Loucy (cell line): Measurements from ENCODE around the gene PHF12.

Source experiments
- H2AFZ ChIP-seq: fragments of 200-600 bp; sonication (generic); 2 replicates; pipeline ENCODE4 v1.6.0; 2016; ENCODE audit warnings: antibody characterized with exemption, mild to moderate bottlenecking, low read length, moderate library complexity
- H3F3A ChIP-seq: fragments of 200-600 bp; 2 replicates; pipeline ENCODE4 v1.6.0; 2016; ENCODE audit warnings: antibody characterized with exemption, low read depth, mild to moderate bottlenecking
- H3K27me3 ChIP-seq: fragments of 200-600 bp; sonication (generic); 2 replicates; pipeline ENCODE4 v1.6.1; 2014; ENCODE audit warnings: low read length, mild to moderate bottlenecking; ENCODE audit not compliant: insufficient read depth, poor library complexity, severe bottlenecking
- H3K36me3 ChIP-seq: fragments of 200-600 bp; sonication (generic); 2 replicates; pipeline ENCODE4 v1.6.1; 2016; ENCODE audit warnings: low read length; ENCODE audit not compliant: insufficient read depth
- H3K4me1 ChIP-seq: fragments of 200-600 bp; sonication (generic); 2 replicates; pipeline ENCODE4 v1.5.1; 2014; ENCODE audit warnings: low read length, mild to moderate bottlenecking; ENCODE audit not compliant: insufficient read depth, poor library complexity, severe bottlenecking
- H3K4me2 ChIP-seq: fragments of 200-600 bp; sonication (generic); 2 replicates; pipeline ENCODE4 v1.6.0; 2014; ENCODE audit warnings: antibody characterized with exemption, low read length, low read depth, mild to moderate bottlenecking; ENCODE audit not compliant: poor library complexity, severe bottlenecking
- H3K4me3 ChIP-seq: fragments of 200-600 bp; sonication (generic); 2 replicates; pipeline ENCODE4 v1.5.1; 2014; ENCODE audit warnings: low read length, mild to moderate bottlenecking, mixed read lengths; ENCODE audit not compliant: poor library complexity, severe bottlenecking
- H3K79me2 ChIP-seq: fragments of 200-600 bp; sonication (generic); 2 replicates; pipeline ENCODE4 v1.6.1; 2014; ENCODE audit warnings: low read length; ENCODE audit not compliant: insufficient read depth
- H3K9ac ChIP-seq: fragments of 200-600 bp; sonication (generic); 2 replicates; pipeline ENCODE4 v1.6.0; 2014; ENCODE audit warnings: mild to moderate bottlenecking, low read depth, low read length, moderate library complexity; ENCODE audit not compliant: poor library complexity, severe bottlenecking
- H3K9me2 ChIP-seq: fragments of 200-600 bp; sonication (generic); replicated peaks from 2 replicates; pipeline ENCODE4 v1.6.1; 2016; ENCODE audit warnings: low read depth, low read length, mixed read lengths
- H3K9me3 ChIP-seq: fragments of 200-600 bp; sonication (generic); 2 replicates; pipeline ENCODE4 v1.6.1; 2014; ENCODE audit warnings: mild to moderate bottlenecking, antibody characterized with exemption, low read length, low read depth; ENCODE audit not compliant: insufficient read depth
- H4K20me1 ChIP-seq: fragments of 200-600 bp; sonication (generic); 2 replicates; pipeline ENCODE4 v1.6.0; 2014; ENCODE audit warnings: antibody characterized with exemption, low read length, mild to moderate bottlenecking; ENCODE audit not compliant: insufficient read depth, poor library complexity, severe bottlenecking
- EZH2phosphoT487 ChIP-seq: fragments of 200-600 bp; IDR thresholded peaks from 2 replicates; pipeline ENCODE4 v1.6.1; 2018; ENCODE audit warnings: antibody characterized with exemption, mild to moderate bottlenecking, moderate library complexity, borderline replicate concordance
- TF ChIP-seq, protein P1 (sequence below): fragments of 200-600 bp; sonication (generic); conservative IDR thresholded peaks from 2 replicates; pipeline ENCODE4 v1.5.1; 2014; ENCODE audit warnings: mild to moderate bottlenecking, antibody characterized with exemption, low read length

The PHF12 gene

GRCh38 chr17:28956112-28956511 lies 4.8 kb upstream of the PHF12 start:
- Histone ChIP-seq H3K9me2 (no peaks in the 10 kb centered on the region), H3K9ac (no peak overlapping the region), H3K79me2 (peaks cover under 1% of the 10 kb centered on the region; the same call in 1 of the 2 replicates), H3K4me2 (no peak overlapping the region), H3K4me3 (no peak overlapping the region), H3K36me3 (no peaks in the 10 kb centered on the region), H3F3A (no peaks in the 10 kb centered on the region), H4K20me1 (peaks cover 7% of the 10 kb centered on the region), H2AFZ (no peak overlapping the region), H3K27me3 (no peaks in the 10 kb centered on the region), H3K4me1 (peaks cover 9% of the 10 kb centered on the region), H3K9me3 (no peaks in the 10 kb centered on the region)
- no peak for TF ChIP-seq EZH2phosphoT487
- TF ChIP-seq, protein P1, sequence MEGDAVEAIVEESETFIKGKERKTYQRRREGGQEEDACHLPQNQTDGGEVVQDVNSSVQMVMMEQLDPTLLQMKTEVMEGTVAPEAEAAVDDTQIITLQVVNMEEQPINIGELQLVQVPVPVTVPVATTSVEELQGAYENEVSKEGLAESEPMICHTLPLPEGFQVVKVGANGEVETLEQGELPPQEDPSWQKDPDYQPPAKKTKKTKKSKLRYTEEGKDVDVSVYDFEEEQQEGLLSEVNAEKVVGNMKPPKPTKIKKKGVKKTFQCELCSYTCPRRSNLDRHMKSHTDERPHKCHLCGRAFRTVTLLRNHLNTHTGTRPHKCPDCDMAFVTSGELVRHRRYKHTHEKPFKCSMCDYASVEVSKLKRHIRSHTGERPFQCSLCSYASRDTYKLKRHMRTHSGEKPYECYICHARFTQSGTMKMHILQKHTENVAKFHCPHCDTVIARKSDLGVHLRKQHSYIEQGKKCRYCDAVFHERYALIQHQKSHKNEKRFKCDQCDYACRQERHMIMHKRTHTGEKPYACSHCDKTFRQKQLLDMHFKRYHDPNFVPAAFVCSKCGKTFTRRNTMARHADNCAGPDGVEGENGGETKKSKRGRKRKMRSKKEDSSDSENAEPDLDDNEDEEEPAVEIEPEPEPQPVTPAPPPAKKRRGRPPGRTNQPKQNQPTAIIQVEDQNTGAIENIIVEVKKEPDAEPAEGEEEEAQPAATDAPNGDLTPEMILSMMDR, result no peak

GRCh38 chr17:28955408-28955807 lies 4.1 kb upstream of the PHF12 start:
- no peaks in the 10 kb centered on the region for H3K36me3 ChIP-seq
- peaks cover 9% of the 10 kb centered on the region for H3K4me1 ChIP-seq
- no peaks in the 10 kb centered on the region for H3F3A ChIP-seq
- no peaks in the 10 kb centered on the region for H3K9me3 ChIP-seq
- TF ChIP-seq EZH2phosphoT487, result no peak
- TF ChIP-seq, protein P1, result no peak
- H3K79me2 ChIP-seq, result peaks cover 8% of the 10 kb centered on the region
- H3K9ac ChIP-seq, result no peak overlapping the region
- peaks cover 14% of the 10 kb centered on the region for H4K20me1 ChIP-seq
- no peaks in the 10 kb centered on the region for H3K27me3 ChIP-seq
- no peak overlapping the region for H3K4me2 ChIP-seq
- no peak overlapping the region for H2AFZ ChIP-seq
- H3K4me3 ChIP-seq, result no peak overlapping the region
- H3K9me2 ChIP-seq, result no peaks in the 10 kb centered on the region

DNA sequence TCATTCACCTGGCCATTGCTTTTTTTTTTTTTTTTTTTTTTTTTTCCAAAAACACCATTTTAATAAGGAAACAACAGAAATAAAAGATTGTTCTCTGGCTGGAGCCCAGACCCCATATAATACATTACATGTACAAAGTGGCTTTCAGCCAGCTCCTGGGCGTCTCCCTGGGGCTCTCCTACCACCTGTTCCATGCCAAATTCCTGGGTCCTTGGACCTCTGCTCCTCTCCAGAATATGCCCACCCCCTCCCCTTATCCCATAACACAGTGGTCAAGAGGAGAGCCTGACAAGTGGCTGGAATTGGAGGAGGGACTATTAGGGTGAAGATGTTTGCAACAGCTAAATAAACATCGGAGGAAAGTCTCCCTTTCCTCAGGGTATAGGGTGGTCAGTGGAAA lies 3.6 kb upstream of the PHF12 start:
- Histone ChIP-seq H3K4me2 (no peak overlapping the region), H3K79me2 (peaks cover 13% of the 10 kb centered on the region), H3F3A (no peaks in the 10 kb centered on the region), H3K9ac (no peak overlapping the region), H3K4me3 (no peak overlapping the region), H4K20me1 (peaks cover 20% of the 10 kb centered on the region), H3K9me3 (no peaks in the 10 kb centered on the region), H3K4me1 (peaks cover 9% of the 10 kb centered on the region), H3K27me3 (no peaks in the 10 kb centered on the region), H2AFZ (no peak overlapping the region), H3K9me2 (no peaks in the 10 kb centered on the region), H3K36me3 (no peaks in the 10 kb centered on the region)
- TF ChIP-seq, protein P1, result no peak
- TF ChIP-seq EZH2phosphoT487, result no peak
